Stomach smooth muscle (tissue), 2 donors: ENCODE results near the gene FAM50A.

Experiments used
- H3K27ac ChIP-seq: one replicate; pipeline ENCODE4 v1.7.0; 2013; ENCODE audit warnings: mild to moderate bottlenecking, low read length, inconsistent platforms
- H3K27me3 ChIP-seq, 2 donors: one replicate each; pipeline ENCODE4 v1.7.0; 2013; ENCODE audit warnings: low read length in 2 of 2; ENCODE audit not compliant: insufficient read depth in 2 of 2, control insufficient read depth in 1 of 2
- H3K36me3 ChIP-seq, 2 donors: one replicate each; pipeline ENCODE4 v1.7.0; 2013; ENCODE audit warnings: low read length in 2 of 2; ENCODE audit not compliant: control insufficient read depth in 2 of 2, insufficient read depth in 2 of 2
- H3K4me1 ChIP-seq: one replicate; pipeline ENCODE4 v1.7.0; 2013; ENCODE audit warnings: low read length; ENCODE audit not compliant: control insufficient read depth, insufficient read depth
- H3K4me3 ChIP-seq, 2 donors: one replicate each; pipeline ENCODE4 v1.7.0; 2013; ENCODE audit warnings: low read length in 2 of 2
- H3K9ac ChIP-seq, 2 donors: one replicate each; pipeline ENCODE4 v1.7.0; 2013; ENCODE audit warnings: low read length in 2 of 2, mild to moderate bottlenecking in 1 of 2
- H3K9me3 ChIP-seq, 2 donors: one replicate each; pipeline ENCODE4 v1.7.0; 2013; ENCODE audit warnings: low read length in 2 of 2; ENCODE audit not compliant: control insufficient read depth in 2 of 2
- donor health status: healthy.
- donor health status: Pancreatic carcinoma.

The FAM50A gene

GRCh38 chrX:154432210-154432609 lies 11.7 kb upstream of the FAM50A start:
- peaks cover 0 to 9% of the 10 kb centered on the region in 2 donors for H3K36me3 ChIP-seq
- H3K27me3 ChIP-seq = no peaks in the 10 kb centered on the region
- H3K9me3 ChIP-seq = no peaks in the 10 kb centered on the region
- H3K9ac ChIP-seq = no peak overlapping the region
- no peak overlapping the region for H3K4me3 ChIP-seq
- peaks cover 13% of the 10 kb centered on the region for H3K4me1 ChIP-seq
- H3K27ac ChIP-seq = no peak overlapping the region

- Histone ChIP-seq H3K27ac (no peak overlapping the region), H3K4me1 (peaks cover 22% of the 10 kb centered on the region), H3K9me3 (no peaks in the 10 kb centered on the region), H3K36me3 (peaks cover 0 to 9% of the 10 kb centered on the region in 2 donors), H3K4me3 (no peak overlapping the region), H3K27me3 (peaks cover 0 to 2% of the 10 kb centered on the region in 2 donors), H3K9ac (no peak overlapping the region)
Measured at GRCh38 chrX:154433605-154434004, 10.3 kb upstream of the FAM50A start.

- H3K9ac ChIP-seq = no peak overlapping the region
- no peak overlapping the region for H3K27ac ChIP-seq
- H3K4me1 ChIP-seq = peaks cover 22% of the 10 kb centered on the region
- peaks cover 0 to 2% of the 10 kb centered on the region in 2 donors for H3K27me3 ChIP-seq
- H3K9me3 ChIP-seq = no peaks in the 10 kb centered on the region
- peaks cover 0 to 9% of the 10 kb centered on the region in 2 donors for H3K36me3 ChIP-seq
- no peak overlapping the region for H3K4me3 ChIP-seq
Measured at GRCh38 chrX:154434394-154435168, 9.4 kb upstream of the FAM50A start.

GRCh38 chrX:154435171-154435733 lies 8.7 kb upstream of the FAM50A start:
- Histone ChIP-seq H3K4me3 (no peak overlapping the region), H3K9me3 (no peaks in the 10 kb centered on the region), H3K4me1 (peaks cover 19% of the 10 kb centered on the region), H3K27ac (no peak overlapping the region), H3K27me3 (peaks cover 0 to 2% of the 10 kb centered on the region in 2 donors), H3K9ac (no peak overlapping the region), H3K36me3 (peaks cover under 1 to 9% of the 10 kb centered on the region in 2 donors)

- peak overlapping the region in 1 of 2 donors; percentile 21 for H3K9ac ChIP-seq
- H3K27ac ChIP-seq = peak overlapping the region; percentile 46
- peaks cover 24% of the 10 kb centered on the region for H3K4me1 ChIP-seq
- H3K27me3 ChIP-seq = peaks cover 0 to 2% of the 10 kb centered on the region in 2 donors
- peak overlapping the region; percentile 31 to 75 for H3K4me3 ChIP-seq
- H3K36me3 ChIP-seq = peaks cover 5 to 11% of the 10 kb centered on the region in 2 donors
- no peaks in the 10 kb centered on the region for H3K9me3 ChIP-seq
Measured at GRCh38 chrX:154436374-154436982, 7.5 kb upstream of the FAM50A start.

GRCh38 chrX:154436983-154437752 lies 6.8 kb upstream of the FAM50A start, which contains the start of gene GDI1:
Gene GDI1, plus strand, starts transcription at chrX:154437154. Its CDS starts 101 bp downstream, at chrX:154437255.
- H3K4me3 ChIP-seq = peak within 1 kb of the TSS; percentile 68 to 75
- H3K27ac ChIP-seq = peak within 1 kb of the TSS; percentile 46
- peaks cover 0 to 4% of the 10 kb centered on the region in 2 donors for H3K27me3 ChIP-seq
- peaks cover 8 to 12% of the 10 kb centered on the region in 2 donors for H3K36me3 ChIP-seq
- H3K9ac ChIP-seq = peak within 1 kb of the TSS; percentile 52 to 55
- no peaks in the 10 kb centered on the region for H3K9me3 ChIP-seq
- H3K4me1 ChIP-seq = peaks cover 24% of the 10 kb centered on the region

GRCh38 chrX:154437971-154438893 lies 5.7 kb upstream of the FAM50A start:
- H3K9ac ChIP-seq = peak overlapping the region; percentile 52 to 55

GRCh38 chrX:154439841-154440240 lies 4.1 kb upstream of the FAM50A start:
- H3K9me3 ChIP-seq = no peaks in the 10 kb centered on the region
- H3K4me3 ChIP-seq = no peak overlapping the region
- H3K36me3 ChIP-seq = peaks cover 5 to 8% of the 10 kb centered on the region in 2 donors
- no peak overlapping the region for H3K27ac ChIP-seq
- peaks cover 0 to 7% of the 10 kb centered on the region in 2 donors for H3K27me3 ChIP-seq
- no peak overlapping the region for H3K9ac ChIP-seq
- peaks cover 32% of the 10 kb centered on the region for H3K4me1 ChIP-seq

More at GRCh38 chrX:154437971-154438893, 5.7 kb upstream of the FAM50A start:
- H3K9me3 ChIP-seq = no peaks in the 10 kb centered on the region
- H3K4me1 ChIP-seq = peaks cover 24% of the 10 kb centered on the region
- peak overlapping the region; percentile 68 to 75 for H3K4me3 ChIP-seq
- peaks cover 0 to 4% of the 10 kb centered on the region in 2 donors for H3K27me3 ChIP-seq
- H3K36me3 ChIP-seq = peaks cover 8 to 10% of the 10 kb centered on the region in 2 donors
- peak overlapping the region; percentile 11 for H3K27ac ChIP-seq

GRCh38 chrX:154440623-154441357 lies 3.2 kb upstream of the FAM50A start:
- Histone ChIP-seq H3K9me3 (no peaks in the 10 kb centered on the region), H3K27ac (no peak overlapping the region), H3K27me3 (peaks cover 0 to 9% of the 10 kb centered on the region in 2 donors), H3K36me3 (peaks cover 6 to 8% of the 10 kb centered on the region in 2 donors), H3K9ac (no peak overlapping the region), H3K4me3 (no peak overlapping the region), H3K4me1 (peaks cover 41% of the 10 kb centered on the region)
